IPS DF 4.7 (cell line): ENCODE measurements around the gene EPHA1.

ENCODE experiments used
- DNase-seq: peaks from one replicate; pipeline ENCODE4 v3.0.0-alpha.2; 2013; ENCODE audit warnings: low spot score; ENCODE audit errors: extremely low read depth

EPHA1 gene

GRCh38 chr7:143352531-143353002 is 56.1 kb downstream of the EPHA1 start:
- DNase-seq = no peak

- DNase-seq = no peak
These were observed 57.1 kb downstream of the EPHA1 start for GRCh38 chr7:143351574-143351973.

- no peak for DNase-seq
These were observed 57.6 kb downstream of the EPHA1 start for GRCh38 chr7:143351060-143351459.

- no peak for DNase-seq
These were observed 60.7 kb downstream of the EPHA1 start for GRCh38 chr7:143347950-143348349.

GRCh38 chr7:143346018-143346417 is 62.6 kb downstream of the EPHA1 start:
- no peak for DNase-seq

- no peak for DNase-seq
These were observed 63.2 kb downstream of the EPHA1 start for GRCh38 chr7:143345428-143345900.

- no peak for DNase-seq
These were observed 65.1 kb downstream of the EPHA1 start for GRCh38 chr7:143343596-143343995.

- DNase-seq = no peak
These were observed 66.8 kb downstream of the EPHA1 start for GRCh38 chr7:143341842-143342241.
